ENCODE results near the gene GOLPH3.
"Not testable (repeated sequence)": the region's sequence is repeated elsewhere in the genome, so short reads cannot be mapped to it uniquely, and the experiment has no call there.

The GOLPH3 gene

GRCh38 chr5:32098291-32098690, 75.8 kb downstream of the GOLPH3 start:
- DNase-seq: no peak

- no peak for DNase-seq
Measured at GRCh38 chr5:32096891-32097595, 77.1 kb downstream of the GOLPH3 start.

DNA sequence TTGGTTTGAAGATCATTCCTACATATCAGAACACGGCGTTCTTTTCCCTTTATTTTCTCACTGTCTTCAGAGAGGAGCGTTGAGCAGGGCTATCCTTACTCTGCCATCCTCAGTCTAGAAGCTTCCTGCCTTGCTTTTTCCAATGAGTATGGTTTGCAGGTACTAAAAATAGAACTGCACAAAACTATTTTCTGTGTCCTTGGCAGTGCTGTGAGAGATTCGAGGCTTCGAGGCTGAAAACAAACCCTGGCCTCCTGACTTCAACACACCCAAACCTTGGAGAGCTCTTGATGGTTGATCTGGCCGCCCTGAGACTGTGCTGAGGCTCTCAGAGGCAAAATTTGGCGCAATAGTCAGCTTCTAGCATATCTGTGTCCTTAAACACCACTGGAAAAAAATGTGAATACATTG, 78.9 kb downstream of the GOLPH3 start:
- no peak for DNase-seq

GRCh38 chr5:32094691-32095090, 79.4 kb downstream of the GOLPH3 start:
- DNase-seq: no peak

DNA sequence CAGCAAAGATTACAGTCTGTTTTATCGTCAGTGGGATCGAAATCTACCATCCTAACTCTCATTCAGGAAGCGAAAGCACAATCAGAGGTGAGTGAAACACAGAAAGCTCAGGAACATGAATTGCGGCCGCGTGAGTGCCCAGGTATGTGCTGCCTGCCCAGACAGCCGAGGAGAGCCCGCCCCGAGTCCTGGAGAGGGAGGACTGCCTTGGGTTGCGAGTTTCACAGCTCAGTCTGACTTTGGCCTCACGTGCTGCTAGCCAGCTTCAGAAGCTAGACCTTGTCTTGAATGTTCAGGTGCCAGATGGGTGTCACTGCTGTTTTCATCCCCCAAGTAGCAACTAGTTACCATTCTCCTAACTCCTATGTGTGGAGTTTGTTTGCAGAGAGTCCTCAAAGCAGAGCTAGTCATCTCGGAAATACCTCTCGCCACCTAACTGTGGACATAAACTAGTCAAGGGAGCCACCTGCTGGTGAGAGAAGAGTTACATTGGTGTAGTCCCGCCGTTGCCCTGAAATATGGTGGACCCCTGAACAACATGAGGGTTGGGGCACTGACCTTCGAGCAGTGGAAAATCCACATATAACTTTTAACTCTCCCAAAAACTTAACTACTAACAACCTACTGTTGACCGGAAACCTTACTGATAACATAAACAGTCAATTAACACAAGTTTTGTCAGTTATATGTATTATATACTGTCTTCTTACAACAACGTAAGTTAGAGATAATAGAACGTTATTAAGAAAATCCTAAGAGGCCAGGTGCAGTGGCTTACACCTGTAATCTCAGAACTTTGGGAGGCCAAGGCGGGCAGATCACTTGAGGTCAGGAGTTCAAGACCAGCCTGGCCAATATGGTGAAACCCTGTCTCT, 80.9 kb downstream of the GOLPH3 start:
- DNase-seq: no peak

DNA sequence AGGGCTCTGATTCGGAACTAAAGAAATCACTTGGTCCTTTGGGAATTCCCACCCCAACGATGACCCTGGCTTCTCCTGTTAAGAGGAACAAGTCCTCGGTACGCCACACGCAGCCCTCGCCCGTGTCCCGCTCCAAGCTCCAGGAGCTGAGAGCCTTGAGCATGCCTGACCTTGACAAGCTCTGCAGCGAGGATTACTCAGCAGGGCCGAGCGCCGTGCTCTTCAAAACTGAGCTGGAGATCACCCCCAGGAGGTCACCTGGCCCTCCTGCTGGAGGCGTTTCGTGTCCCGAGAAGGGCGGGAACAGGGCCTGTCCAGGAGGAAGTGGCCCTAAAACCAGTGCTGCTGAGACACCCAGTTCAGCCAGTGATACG, 83.4 kb downstream of the GOLPH3 start:
- no peak for DNase-seq

- no peak for DNase-seq
Measured at GRCh38 chr5:32090026-32090754, 83.9 kb downstream of the GOLPH3 start.

- no peak for DNase-seq
Measured at GRCh38 chr5:32089146-32090000, 84.7 kb downstream of the GOLPH3 start.

DNA sequence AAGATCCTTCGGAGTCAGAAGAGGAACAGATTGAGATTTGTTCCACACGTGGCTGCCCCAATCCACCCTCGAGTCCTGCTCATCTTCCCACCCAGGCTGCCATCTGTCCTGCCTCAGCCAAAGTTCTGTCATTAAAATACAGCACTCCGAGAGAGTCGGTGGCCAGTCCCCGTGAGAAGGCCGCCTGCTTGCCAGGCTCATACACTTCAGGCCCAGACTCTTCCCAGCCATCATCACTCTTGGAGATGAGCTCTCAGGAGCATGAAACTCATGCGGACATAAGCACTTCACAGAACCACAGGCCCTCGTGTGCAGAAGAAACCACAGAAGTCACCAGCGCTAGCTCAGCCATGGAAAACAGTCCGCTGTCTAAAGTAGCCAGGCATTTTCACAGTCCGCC, 85.9 kb downstream of the GOLPH3 start:
- no peak for DNase-seq

DNA sequence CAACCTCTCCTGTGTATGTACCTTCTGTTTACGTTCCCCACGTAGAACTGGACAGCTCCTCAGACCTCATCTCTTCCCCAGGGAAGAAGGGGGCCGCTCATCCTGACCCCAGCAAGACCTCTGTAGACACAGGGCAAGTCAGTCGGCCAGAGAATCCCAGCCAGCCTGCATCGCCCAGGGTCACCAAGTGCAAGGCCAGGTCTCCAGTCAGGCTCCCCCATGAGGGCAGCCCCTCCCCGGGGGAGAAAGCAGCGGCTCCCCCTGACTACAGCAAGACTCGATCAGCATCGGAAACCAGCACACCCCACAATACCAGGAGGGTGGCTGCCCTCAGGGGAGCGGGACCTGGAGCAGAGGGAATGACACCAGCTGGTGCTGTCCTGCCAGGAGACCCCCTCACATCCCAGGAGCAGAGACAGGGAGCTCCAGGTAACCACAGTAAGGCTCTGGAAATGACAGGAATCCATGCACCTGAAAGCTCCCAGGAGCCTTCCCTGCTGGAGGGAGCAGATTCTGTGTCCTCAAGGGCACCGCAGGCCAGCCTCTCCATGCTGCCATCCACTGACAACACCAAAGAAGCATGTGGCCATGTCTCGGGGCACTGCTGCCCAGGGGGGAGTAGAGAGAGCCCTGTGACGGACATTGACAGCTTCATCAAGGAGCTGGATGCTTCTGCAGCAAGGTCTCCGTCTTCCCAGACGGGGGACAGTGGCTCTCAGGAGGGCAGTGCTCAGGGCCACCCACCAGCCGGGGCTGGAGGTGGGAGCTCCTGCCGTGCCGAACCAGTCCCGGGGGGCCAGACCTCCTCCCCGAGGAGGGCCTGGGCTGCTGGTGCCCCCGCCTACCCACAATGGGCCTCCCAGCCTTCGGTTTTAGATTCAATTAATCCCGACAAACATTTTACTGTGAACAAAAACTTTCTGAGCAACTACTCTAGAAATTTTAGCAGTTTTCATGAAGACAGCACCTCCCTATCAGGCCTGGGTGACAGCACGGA, 86.7 kb downstream of the GOLPH3 start:
- no peak for DNase-seq

- no peak for DNase-seq
Measured at GRCh38 chr5:32083981-32084430, 90.1 kb downstream of the GOLPH3 start.

DNA sequence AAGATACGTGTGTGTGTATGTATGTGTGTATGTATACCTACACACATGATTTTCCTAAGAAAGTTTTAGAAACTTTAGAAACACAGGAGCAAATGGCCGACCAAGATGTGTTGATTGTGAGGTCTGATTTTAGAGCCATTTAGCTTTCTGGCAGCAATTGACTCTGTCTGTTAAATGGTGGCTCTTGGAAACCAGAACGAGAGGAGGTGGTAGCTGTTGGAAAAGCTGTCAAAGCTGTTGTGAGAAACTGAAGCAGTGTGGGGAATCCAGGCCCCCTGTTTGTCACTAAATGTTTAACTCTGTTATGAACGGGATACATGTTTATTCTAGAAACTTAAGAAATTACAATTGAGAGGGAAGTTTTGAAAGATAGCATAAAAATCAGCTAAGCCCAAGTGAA, 91.4 kb downstream of the GOLPH3 start:
- DNase-seq: no peak

- DNase-seq: not testable (repeated sequence)
Measured at GRCh38 chr5:32080565-32080964, 93.6 kb downstream of the GOLPH3 start.

DNA sequence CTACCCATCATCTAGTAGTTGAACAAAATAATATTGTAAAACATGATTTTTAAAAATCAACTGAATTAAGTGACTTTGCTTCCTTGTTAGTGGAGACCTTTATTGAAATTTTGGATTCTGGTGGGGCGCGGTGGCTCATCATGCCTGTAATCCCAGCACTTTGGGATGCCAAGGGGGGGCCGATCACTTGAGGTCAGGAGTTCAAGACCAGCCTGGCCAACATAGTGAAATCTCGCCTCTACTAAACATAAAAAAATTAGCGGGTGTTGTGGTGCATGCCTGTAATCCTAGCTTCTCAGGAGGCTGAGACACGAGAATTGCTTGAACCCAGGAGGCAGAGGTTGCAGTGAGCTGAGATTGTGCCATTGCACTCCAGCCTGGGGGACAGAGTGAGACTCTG, 95.3 kb downstream of the GOLPH3 start:
- DNase-seq: not testable (repeated sequence)

- no peak for DNase-seq
Measured at GRCh38 chr5:32076699-32077695, 97.1 kb downstream of the GOLPH3 start.
